Measurements from ENCODE around the gene ARAP1.

Gene ARAP1

GRCh38 chr11:72779495-72780128, 27.4 kb upstream of the ARAP1 start:
- no peak for DNase-seq (ENCODE audit: low read depth)

DNA sequence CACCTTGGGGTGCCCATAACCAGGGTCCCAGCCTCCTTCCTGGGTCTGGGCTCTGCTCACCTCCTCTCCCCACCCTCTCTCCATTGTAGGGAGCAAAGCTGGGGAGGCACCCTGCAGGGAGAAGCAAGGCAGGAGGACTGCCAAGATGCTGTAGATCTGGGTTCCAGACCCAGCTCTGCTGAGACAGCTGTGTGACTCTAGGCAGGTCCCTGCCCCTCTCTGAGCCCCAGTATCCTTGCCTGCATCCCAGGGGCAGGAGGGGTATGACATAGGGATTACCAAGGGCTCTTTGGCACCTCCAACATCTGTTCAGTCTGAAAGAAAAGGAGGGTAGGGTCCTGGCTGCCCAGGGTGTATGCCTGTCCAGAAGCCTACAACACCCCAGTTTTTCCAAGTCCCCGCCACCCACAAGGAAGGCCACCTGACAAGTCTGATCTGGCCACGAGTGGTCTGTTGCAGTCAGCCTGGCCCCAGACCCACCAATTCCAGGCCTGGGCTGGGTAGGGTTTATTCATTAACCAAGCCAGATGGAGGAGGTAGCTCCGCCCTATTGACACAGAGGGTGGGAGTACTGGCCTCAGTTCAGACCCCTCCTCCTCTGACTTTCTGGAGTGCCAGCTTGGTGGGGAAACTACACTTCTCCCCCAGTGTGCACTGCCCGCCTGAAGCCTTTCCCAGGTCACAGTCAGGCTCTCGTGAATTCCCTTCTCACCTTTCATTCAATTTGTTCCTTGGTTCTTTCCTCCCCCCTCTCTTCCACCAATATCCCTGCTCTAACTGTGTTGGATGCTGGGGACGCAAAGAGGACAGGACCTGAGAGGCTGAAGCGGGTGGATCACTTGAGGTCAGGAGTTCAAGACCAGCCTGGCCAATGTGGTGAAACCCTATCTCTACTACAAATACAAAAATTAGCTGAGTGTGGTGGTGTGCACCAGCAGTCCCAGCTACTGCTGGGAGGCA, 26.6 kb upstream of the ARAP1 start:
- no peak for DNase-seq (ENCODE audit: low read depth)

GRCh38 chr11:72777755-72778278, 25.6 kb upstream of the ARAP1 start:
- no peak for DNase-seq (ENCODE audit: low read depth)

GRCh38 chr11:72776844-72777754, 24.9 kb upstream of the ARAP1 start:
- DNase-seq (ENCODE audit: low read depth), result no peak

DNA sequence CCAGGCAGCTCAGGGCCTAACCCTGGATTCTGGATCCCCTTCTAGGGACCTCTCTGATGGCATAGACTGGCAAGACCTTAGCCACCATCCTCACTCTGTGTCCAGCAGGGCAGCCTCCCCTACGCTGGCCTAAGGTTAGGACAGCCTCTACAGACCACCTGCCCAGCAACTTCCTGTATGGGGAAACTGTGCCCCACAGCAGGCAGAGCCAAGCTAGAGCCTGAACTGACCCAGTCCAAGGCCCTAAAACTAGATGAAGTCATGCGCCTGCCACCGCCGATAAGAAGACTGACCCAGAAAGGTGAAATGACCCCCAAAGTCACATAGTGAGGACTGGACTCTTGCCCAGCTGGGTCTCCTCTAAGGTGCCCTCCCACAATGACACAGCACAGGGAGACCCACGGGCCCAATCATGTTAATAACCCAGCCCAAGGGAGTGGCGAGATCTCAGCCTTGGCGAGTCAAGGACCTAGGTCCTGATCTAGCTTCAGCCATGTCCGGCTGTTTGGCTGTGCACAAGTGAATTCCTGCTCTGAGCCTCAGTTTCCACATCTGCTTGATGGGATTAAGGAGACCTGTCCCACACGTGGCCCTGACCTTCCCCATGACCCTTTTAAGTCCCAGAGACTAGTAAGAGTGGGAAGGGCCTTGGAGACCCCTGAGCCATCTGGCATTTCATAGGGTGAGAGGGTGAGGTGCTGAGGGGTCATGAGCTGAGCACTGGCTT, 24.1 kb upstream of the ARAP1 start:
- no peak for DNase-seq (ENCODE audit: low read depth)

- DNase-seq (ENCODE audit: low read depth), result no peak
Measured at GRCh38 chr11:72775288-72776110, 23.3 kb upstream of the ARAP1 start.

- no peak for DNase-seq (ENCODE audit: low read depth)
Measured at GRCh38 chr11:72774499-72774898, 22.3 kb upstream of the ARAP1 start.

DNA sequence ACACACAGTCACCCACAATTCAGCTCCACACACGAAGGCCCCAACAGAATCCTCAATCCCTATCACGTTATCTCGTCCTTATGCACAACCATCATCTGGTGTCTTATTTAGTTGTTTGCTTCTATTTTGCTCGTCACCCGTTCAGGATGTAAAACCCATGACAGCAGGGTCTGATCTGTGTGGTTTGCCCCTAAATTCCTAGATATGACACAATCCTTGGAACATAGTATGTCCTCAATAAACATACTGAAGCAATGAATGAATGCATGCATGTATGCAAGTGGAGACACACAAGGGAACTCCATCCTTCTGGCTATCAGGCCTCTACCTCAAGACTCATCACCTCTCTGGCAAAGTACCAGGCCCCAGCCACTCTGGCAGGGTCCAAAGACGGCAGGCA, 21.5 kb upstream of the ARAP1 start:
- no peak for DNase-seq (ENCODE audit: low read depth)

- peak; percentile 69 for DNase-seq (ENCODE audit: low read depth)
Measured at GRCh38 chr11:72773291-72773690, 21.1 kb upstream of the ARAP1 start.

DNA sequence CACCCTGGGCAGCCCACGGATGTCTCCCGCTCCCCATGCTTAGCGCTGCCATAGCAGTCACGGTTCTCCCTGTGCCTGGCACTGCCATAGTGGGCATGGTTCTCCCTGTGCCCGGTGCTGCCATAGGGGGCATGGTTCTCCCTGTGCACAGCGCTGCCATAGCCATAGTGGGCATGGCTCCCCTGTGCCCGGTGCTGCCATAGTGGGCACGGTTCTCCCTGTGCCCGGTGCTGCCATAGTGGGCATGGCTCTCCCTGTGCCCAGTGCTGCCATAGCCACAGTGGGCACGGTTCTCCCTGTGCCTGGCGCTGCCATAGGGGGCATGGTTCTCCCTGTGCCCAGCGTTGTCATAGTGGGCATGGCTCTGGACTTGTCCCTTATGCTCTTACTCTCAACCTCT, 19.9 kb upstream of the ARAP1 start:
- DNase-seq (ENCODE audit: low read depth), result no peak

DNA sequence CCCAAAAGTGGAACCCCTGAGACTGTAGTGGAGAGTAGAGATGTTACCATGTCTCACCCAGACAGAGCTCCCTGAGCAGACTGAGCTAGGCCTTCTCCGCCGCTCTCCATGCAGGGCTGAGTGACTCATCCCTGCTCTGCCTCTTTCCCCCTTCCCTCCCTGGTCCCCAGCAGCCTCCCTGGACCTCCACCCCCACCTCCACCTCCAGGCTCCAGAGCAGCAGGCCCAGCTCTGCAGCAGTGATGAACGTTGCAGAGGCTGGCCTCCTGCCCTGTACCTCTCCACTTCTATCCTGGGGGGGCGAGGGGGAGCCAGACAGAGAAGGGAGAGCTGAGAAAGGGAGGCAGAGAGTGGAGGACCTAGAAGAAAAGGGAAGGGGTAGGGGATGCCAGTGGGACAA, 19.3 kb upstream of the ARAP1 start:
- DNase-seq (ENCODE audit: low read depth), result peak; percentile 20

DNA sequence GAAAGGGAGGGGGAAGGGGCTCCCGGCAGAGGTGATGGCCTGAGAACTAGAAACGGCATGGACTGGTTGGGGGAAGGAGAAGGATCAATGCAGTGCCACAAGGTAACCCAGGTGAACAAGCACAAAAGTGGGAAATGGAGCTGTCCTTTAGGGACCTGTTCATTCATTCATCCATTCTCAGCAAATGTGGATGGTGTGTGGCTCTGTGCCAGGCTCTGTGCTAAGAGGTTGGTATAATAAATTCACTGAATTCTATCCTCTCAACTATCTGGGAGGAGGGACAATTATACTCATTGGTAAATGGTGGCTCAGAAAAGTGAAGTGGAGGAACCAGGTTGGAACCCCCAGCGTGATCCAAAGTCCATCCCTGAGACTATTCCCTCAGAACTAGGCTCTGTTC, 18.6 kb upstream of the ARAP1 start:
- DNase-seq (ENCODE audit: low read depth), result no peak

DNA sequence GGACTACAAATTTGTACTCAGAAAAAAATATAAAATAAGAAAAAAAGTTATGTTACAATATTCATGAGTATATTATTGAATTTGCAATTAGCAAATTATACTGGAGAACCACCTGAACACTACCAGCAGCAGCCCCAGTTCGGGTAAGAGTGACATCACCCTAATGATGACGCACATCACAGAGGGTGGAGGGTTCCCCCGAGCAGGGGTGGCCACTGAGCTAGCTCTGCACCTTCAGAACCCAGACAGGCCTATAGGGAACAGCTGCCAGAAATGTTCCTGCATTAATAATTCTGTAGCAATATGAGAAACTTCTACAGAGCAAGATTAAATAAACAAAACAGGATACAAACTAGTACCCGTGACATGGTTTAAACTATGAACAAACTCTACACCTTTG, 17.5 kb upstream of the ARAP1 start:
- no peak for DNase-seq (ENCODE audit: low read depth)

- DNase-seq (ENCODE audit: low read depth), result no peak
Measured at GRCh38 chr11:72768581-72768980, 16.4 kb upstream of the ARAP1 start.

- DNase-seq (ENCODE audit: low read depth), result no peak
Measured at GRCh38 chr11:72767203-72768062, 15.2 kb upstream of the ARAP1 start.

- no peak for DNase-seq (ENCODE audit: low read depth)
Measured at GRCh38 chr11:72766152-72766902, 14.1 kb upstream of the ARAP1 start.

DNA sequence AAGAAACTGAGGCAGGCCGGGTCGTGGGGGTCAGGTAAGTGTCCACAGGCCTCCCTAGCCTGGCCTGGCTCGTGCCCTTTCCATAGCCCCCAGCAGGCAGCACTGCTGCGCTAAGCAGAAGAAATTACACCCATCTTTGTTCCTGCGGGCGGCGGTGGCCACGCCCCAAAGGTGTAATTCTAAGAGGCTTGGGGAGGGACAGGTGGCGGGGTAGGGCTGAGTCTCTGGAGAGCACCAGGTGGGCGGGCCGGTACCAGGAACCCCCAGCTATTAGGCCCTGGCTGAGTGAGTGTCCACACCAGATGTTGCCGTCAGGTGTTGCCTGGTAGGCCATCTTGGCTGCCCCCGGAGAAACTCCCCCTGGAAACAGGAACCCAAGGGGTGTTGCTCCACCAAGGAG, 12.3 kb upstream of the ARAP1 start:
- no peak for DNase-seq (ENCODE audit: low read depth)

DNA sequence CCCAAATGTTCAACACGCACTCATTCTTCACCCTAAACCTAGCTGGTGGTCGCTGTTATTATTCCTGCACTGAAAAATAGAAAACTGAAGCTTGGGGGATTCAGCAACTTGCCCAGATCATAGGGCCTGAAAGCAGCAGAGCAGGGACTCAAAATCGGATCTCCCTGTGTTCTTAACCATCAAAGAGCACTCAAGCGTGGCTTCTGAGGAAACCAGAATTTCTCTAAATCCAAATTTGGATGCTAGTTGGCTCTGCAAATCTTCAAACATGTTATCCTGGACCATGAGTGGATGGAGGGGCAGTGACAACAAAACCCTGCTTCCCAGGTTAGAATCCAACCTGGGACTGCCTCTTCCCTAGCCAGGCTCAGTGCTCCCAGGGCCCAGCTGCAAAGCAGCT, 11.6 kb upstream of the ARAP1 start:
- DNase-seq (ENCODE audit: low read depth), result no peak
